Measurements from ENCODE around the gene ZBTB6.

DNA sequence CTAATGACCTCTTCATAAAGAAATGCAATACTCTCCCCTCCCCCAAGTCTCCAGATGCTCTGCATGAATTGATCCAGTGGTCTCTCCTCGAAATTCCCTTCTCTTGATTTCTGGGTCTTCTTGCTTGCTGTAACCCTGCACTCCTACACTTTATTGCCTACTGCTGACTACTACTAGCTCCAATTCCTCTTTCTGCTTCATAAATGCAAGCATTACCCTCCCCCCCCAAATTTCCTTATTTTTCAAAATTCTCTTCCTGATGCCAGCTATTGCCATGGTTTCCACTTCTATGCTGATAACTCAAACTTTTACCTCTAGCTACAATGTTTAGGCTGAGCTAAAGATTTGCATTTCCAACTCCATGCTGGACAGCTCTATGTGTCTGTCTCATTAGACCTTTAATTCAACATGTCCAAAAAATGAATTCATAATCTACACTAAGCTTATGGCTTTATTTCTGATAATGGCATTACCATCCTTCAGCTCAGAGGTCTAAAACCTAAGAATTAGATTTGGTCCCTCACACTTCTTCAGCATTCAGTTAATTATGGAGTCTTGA lies 16.8 kb upstream of the ZBTB6 start:
- TF ChIP-seq, protein P1, sequence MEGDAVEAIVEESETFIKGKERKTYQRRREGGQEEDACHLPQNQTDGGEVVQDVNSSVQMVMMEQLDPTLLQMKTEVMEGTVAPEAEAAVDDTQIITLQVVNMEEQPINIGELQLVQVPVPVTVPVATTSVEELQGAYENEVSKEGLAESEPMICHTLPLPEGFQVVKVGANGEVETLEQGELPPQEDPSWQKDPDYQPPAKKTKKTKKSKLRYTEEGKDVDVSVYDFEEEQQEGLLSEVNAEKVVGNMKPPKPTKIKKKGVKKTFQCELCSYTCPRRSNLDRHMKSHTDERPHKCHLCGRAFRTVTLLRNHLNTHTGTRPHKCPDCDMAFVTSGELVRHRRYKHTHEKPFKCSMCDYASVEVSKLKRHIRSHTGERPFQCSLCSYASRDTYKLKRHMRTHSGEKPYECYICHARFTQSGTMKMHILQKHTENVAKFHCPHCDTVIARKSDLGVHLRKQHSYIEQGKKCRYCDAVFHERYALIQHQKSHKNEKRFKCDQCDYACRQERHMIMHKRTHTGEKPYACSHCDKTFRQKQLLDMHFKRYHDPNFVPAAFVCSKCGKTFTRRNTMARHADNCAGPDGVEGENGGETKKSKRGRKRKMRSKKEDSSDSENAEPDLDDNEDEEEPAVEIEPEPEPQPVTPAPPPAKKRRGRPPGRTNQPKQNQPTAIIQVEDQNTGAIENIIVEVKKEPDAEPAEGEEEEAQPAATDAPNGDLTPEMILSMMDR (IDR thresholded peaks at IDR 0.05) = no peak
- TF ChIP-seq POLR2A (IDR thresholded peaks at IDR 0.05) = no peak

Data from esophagus squamous epithelium (tissue), 4 donors.